ENCODE measurements around the gene HYAL1. TPM values are rescaled to one million over a fixed set of nuclear protein-coding genes. Genes with fewer than 3 reads are reported as not detected.

The HYAL1 gene
- total and polyA plus RNA-seq, 3 experiments from 2014 or later: 0.13 to 0.81 TPM; not detected in 1

DNA sequence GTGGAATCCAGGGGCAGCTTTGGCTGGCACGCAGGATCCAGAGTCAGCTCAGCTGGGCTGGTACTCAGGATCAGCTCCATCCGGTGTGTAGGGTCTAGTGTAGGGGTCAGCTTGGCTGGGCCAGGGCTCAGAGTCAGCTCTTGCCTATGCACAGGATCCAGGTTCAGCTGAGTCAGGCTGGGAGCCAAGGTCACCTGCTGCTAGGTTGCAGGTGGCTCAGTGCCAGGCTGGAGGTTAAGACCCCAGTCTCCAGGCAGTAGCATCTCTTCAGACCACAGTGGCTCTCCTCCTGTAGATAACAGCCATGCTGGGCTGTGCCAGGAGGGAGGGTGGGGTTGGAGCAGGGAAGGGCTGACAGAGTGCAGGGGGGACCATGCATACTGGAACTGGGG lies 6.0 kb downstream of the HYAL1 start:
- no peaks in the 10 kb centered on the region for H3K27me3 ChIP-seq (ENCODE audit: insufficient read depth, low read length, poor library complexity, severe bottlenecking)
- H3K36me3 ChIP-seq (ENCODE audit: insufficient read depth, low read length): no peaks in the 10 kb centered on the region
- no peaks in the 10 kb centered on the region for H3K9me3 ChIP-seq (ENCODE audit: low read length)
- no peak for DNase-seq
- ChIA-PET CTCF (interaction anchor here (0.9 to 3.0 kb wide), 5 partner anchors 13 to 52 kb away, joined by 3 to 13 read pairs (median 9); partner anchors contain the start of genes CYB561D2 and NPRL2), POLR2A (no interaction called here)
- Mint-ChIP-seq H3K4me3 (peak overlapping the region in 5 of 7 donors; percentile 93 to 98 (median 95)), H3K27me3 (no peaks in the 10 kb centered on the region), H3K27ac (peak overlapping the region in 7 of 8 donors; percentile 69 to 100 (median 99)), H3K36me3 (peaks cover 0 to 15% (median 0%) of the 10 kb centered on the region in 3 donors), H3K4me1 (peaks cover 28 to 57% (median 29%) of the 10 kb centered on the region in 3 donors), H3K9me3 (no peaks in the 10 kb centered on the region)
- no peak overlapping the region for H3K4me3 ChIP-seq (ENCODE audit: low read length)
- H3K27ac ChIP-seq (ENCODE audit: low read depth, low read length): no peak overlapping the region
- peaks cover 31% of the 10 kb centered on the region for H3K4me1 ChIP-seq (ENCODE audit: insufficient read depth, low read length)

- Histone ChIP-seq H3K4me3 (ENCODE audit: low read length) (no peak overlapping the region), H3K36me3 (ENCODE audit: insufficient read depth, low read length) (no peaks in the 10 kb centered on the region), H3K27me3 (ENCODE audit: insufficient read depth, low read length, poor library complexity, severe bottlenecking) (no peaks in the 10 kb centered on the region), H3K27ac (ENCODE audit: low read depth, low read length) (no peak overlapping the region), H3K4me1 (ENCODE audit: insufficient read depth, low read length) (peaks cover 31% of the 10 kb centered on the region), H3K9me3 (ENCODE audit: low read length) (no peaks in the 10 kb centered on the region)
- Mint-ChIP-seq H3K27me3 (no peaks in the 10 kb centered on the region), H3K9me3 (no peaks in the 10 kb centered on the region), H3K4me1 (peaks cover 30 to 57% (median 31%) of the 10 kb centered on the region in 3 donors), H3K4me3 (peak overlapping the region in 2 of 7 donors; percentile 41 to 93), H3K36me3 (peaks cover 0 to 17% (median 0%) of the 10 kb centered on the region in 3 donors), H3K27ac (peak overlapping the region; percentile 56 to 100 (median 93))
- ChIA-PET CTCF (interaction anchor here (0.5 to 1.5 kb wide), 2 partner anchors 12 to 54 kb away, joined by 3 read pairs; partner anchors contain the start of genes CYB561D2 and NPRL2), POLR2A (no interaction called here)
- no peak for DNase-seq
Observed at GRCh38 chr3:50296721-50297383, 6.5 kb downstream of the HYAL1 start.

DNA sequence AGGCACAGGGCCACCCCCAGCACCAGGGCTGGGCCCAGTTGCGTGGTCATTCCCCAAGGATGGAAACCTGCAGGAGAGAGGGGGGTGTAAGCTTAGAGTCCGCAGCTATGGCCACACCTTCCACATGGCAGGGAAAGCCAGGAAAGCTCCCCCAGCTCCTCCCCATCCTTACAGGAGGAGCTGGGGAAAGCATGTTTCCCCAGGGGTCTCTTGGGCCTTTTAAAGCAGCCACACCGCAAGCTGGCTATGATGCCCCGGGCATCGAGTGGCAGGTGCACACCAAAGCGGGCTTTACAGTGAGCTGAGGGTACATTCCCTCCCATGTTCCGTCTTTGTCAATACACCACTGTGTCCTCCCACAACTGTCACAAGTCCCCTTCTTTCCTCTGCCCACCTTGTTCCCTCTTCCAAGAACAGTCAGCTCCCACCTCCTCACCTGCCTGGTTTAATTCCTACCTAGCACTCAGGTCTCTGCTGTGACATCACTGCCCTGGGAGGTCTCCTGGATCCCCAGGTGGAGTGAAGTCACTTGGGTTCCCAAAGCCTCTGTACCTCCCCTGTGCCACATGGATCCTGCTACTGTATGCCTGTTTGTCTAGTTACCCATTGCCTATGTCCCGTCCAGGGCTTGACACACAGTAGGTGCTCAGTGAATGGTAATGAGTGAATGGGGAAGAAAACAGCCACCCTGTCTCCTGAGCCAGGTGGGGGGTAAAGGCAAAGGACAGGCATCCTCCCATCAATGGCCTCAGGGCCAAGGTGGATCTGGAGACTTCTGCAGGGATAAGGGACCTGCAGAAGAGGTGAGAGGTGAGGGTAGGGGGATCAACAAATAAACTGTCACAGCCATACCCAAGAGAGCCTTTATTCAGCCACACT lies 7.6 kb downstream of the HYAL1 start:
- POLR2A ChIA-PET: no interaction called here
- H3K36me3 Mint-ChIP-seq: peaks cover 0 to 19% (median 0%) of the 10 kb centered on the region in 3 donors
- H3K9me3 ChIP-seq (ENCODE audit: low read length): no peaks in the 10 kb centered on the region
- no peaks in the 10 kb centered on the region for H3K9me3 Mint-ChIP-seq
- peaks cover 35 to 59% (median 38%) of the 10 kb centered on the region in 3 donors for H3K4me1 Mint-ChIP-seq
- H3K4me3 Mint-ChIP-seq: peak overlapping the region in 2 of 7 donors; percentile 37 to 93
- H3K36me3 ChIP-seq (ENCODE audit: insufficient read depth, low read length): no peaks in the 10 kb centered on the region
- H3K4me3 ChIP-seq (ENCODE audit: low read length): no peak overlapping the region
- DNase-seq: no peak
- no peaks in the 10 kb centered on the region for H3K27me3 Mint-ChIP-seq
- H3K27ac ChIP-seq (ENCODE audit: low read depth, low read length): no peak overlapping the region
- no peaks in the 10 kb centered on the region for H3K27me3 ChIP-seq (ENCODE audit: insufficient read depth, low read length, poor library complexity, severe bottlenecking)
- H3K27ac Mint-ChIP-seq: peak overlapping the region in 3 of 8 donors; percentile 20 to 66 (median 32)
- CTCF ChIA-PET: interaction anchor here (0.8 to 1.5 kb wide), 3 partner anchors 49 to 55 kb away, joined by 3 to 5 read pairs (median 3); partner anchors contain the start of genes CYB561D2 and NPRL2
- peaks cover 42% of the 10 kb centered on the region for H3K4me1 ChIP-seq (ENCODE audit: insufficient read depth, low read length)

DNA sequence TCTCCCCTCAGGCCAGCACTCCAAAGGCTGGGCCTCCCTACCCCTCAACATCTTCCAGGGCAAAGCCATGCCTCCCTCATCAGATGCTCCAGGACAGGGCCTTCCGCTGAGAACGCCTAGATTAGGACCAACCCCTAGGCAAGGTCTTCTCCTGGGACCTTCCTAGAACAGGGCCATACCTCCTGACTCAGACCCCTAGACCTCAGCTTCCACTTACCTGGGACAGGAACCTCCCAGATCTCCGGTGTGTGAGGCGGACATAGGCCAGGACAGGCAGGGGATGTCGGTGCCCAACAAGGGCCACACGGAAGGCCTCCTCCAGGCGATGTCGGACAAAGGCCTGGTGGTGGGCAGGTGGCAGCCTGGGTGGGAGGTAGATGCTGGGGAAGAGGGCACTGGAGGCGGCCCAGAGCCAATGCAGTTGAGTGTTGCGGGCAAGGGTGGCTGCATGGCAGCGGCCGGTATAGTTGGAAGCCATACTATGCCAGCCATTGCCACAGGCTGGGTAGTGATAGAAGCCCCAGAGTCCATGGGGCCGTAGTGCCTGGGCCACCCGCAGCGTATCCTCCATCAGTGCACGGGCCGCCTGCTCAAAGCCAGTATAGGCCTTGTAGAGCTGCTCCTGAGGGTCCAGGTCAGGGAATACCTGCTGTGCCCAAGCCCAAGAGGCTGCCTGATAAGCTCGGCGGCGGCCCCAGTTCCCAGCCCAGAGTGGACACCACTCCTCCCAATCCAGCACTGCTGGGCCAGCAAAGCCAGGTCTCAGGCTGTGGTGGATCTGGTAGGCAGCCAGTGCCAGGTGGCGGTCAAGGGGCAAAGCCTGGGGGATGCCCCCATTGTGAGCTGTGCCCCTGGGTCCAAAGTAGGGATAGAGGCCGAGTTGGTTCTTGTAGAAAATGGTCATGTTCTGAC lies 8.6 kb downstream of the HYAL1 start:
- no peaks in the 10 kb centered on the region for H3K27me3 ChIP-seq (ENCODE audit: insufficient read depth, low read length, poor library complexity, severe bottlenecking)
- peaks cover 26 to 50% (median 29%) of the 10 kb centered on the region in 3 donors for H3K4me1 Mint-ChIP-seq
- DNase-seq: no peak
- H3K27ac Mint-ChIP-seq: peak overlapping the region in 2 of 8 donors; percentile 57 to 85
- H3K4me3 Mint-ChIP-seq: peak overlapping the region in 1 of 7 donors; percentile 66
- POLR2A ChIA-PET: interaction anchor here (0.6 kb wide), 1 partner anchor 354 kb away, joined by 3 read pairs; no protein-coding TSS in a partner anchor
- CTCF ChIA-PET: interaction anchor here (0.9 kb wide), 1 partner anchor 51 kb away, joined by 5 read pairs; no protein-coding TSS in a partner anchor
- H3K9me3 ChIP-seq (ENCODE audit: low read length): no peaks in the 10 kb centered on the region
- H3K4me1 ChIP-seq (ENCODE audit: insufficient read depth, low read length): peaks cover 36% of the 10 kb centered on the region
- H3K9me3 Mint-ChIP-seq: no peaks in the 10 kb centered on the region
- H3K36me3 ChIP-seq (ENCODE audit: insufficient read depth, low read length): peaks cover under 1% of the 10 kb centered on the region
- no peak overlapping the region for H3K4me3 ChIP-seq (ENCODE audit: low read length)
- H3K27me3 Mint-ChIP-seq: no peaks in the 10 kb centered on the region
- peaks cover 0 to 25% (median 0%) of the 10 kb centered on the region in 3 donors for H3K36me3 Mint-ChIP-seq
- no peak overlapping the region for H3K27ac ChIP-seq (ENCODE audit: low read depth, low read length)

GRCh38 chr3:50294089-50294488 lies 9.3 kb downstream of the HYAL1 start:
- peak overlapping the region in 1 of 7 donors; percentile 66 for H3K4me3 Mint-ChIP-seq
- POLR2A ChIA-PET: interaction anchor here (0.6 to 0.7 kb wide), 3 partner anchors 23 to 354 kb away, joined by 3 to 11 read pairs (median 3); no protein-coding TSS in a partner anchor
- Histone ChIP-seq H3K4me1 (ENCODE audit: insufficient read depth, low read length) (peaks cover 34% of the 10 kb centered on the region), H3K27me3 (ENCODE audit: insufficient read depth, low read length, poor library complexity, severe bottlenecking) (no peaks in the 10 kb centered on the region), H3K4me3 (ENCODE audit: low read length) (no peak overlapping the region), H3K9me3 (ENCODE audit: low read length) (no peaks in the 10 kb centered on the region), H3K27ac (ENCODE audit: low read depth, low read length) (no peak overlapping the region), H3K36me3 (ENCODE audit: insufficient read depth, low read length) (peaks cover 6% of the 10 kb centered on the region)
- DNase-seq: no peak
- H3K4me1 Mint-ChIP-seq: peaks cover 21 to 43% (median 25%) of the 10 kb centered on the region in 3 donors
- H3K9me3 Mint-ChIP-seq: no peaks in the 10 kb centered on the region
- H3K36me3 Mint-ChIP-seq: peaks cover 0 to 29% (median 0%) of the 10 kb centered on the region in 3 donors
- H3K27me3 Mint-ChIP-seq: no peaks in the 10 kb centered on the region
- H3K27ac Mint-ChIP-seq: peak overlapping the region in 3 of 8 donors; percentile 57 to 85 (median 70)
- CTCF ChIA-PET: interaction anchor here (0.6 kb wide), 1 partner anchor 31 kb away, joined by 4 read pairs; no protein-coding TSS in a partner anchor

GRCh38 chr3:50293079-50293801 lies 10.1 kb downstream of the HYAL1 start:
- POLR2A ChIA-PET: interaction anchor here (0.6 to 2.8 kb wide), 6 partner anchors 24 to 274 kb away, joined by 3 to 11 read pairs (median 4); partner anchors contain the start of genes C3orf18 and TUSC2
- Histone ChIP-seq H3K27me3 (ENCODE audit: insufficient read depth, low read length, poor library complexity, severe bottlenecking) (no peaks in the 10 kb centered on the region), H3K27ac (ENCODE audit: low read depth, low read length) (peak overlapping the region; percentile 62), H3K9me3 (ENCODE audit: low read length) (no peaks in the 10 kb centered on the region), H3K4me1 (ENCODE audit: insufficient read depth, low read length) (peaks cover 27% of the 10 kb centered on the region), H3K36me3 (ENCODE audit: insufficient read depth, low read length) (peaks cover 6% of the 10 kb centered on the region), H3K4me3 (ENCODE audit: low read length) (peak overlapping the region; percentile 80)
- peak overlapping the region in 6 of 7 donors; percentile 9 to 92 (median 87) for H3K4me3 Mint-ChIP-seq
- no peaks in the 10 kb centered on the region for H3K27me3 Mint-ChIP-seq
- no peaks in the 10 kb centered on the region for H3K9me3 Mint-ChIP-seq
- peaks cover 0 to 34% (median 6%) of the 10 kb centered on the region in 3 donors for H3K36me3 Mint-ChIP-seq
- DNase-seq: no peak
- peak overlapping the region; percentile 85 to 98 (median 96) for H3K27ac Mint-ChIP-seq
- CTCF ChIA-PET: interaction anchor here (1.3 to 1.5 kb wide), 4 partner anchors 35 to 65 kb away, joined by 3 to 8 read pairs (median 6); partner anchors contain the start of gene TUSC2
- H3K4me1 Mint-ChIP-seq: peaks cover 18 to 35% (median 21%) of the 10 kb centered on the region in 3 donors

Measured in CD8-positive, alpha-beta memory T cell (primary cell).